ENCODE results near the gene OIP5. TPM values are rescaled to one million over a fixed set of nuclear protein-coding genes. Genes with fewer than 3 reads are reported as not detected.

Gene OIP5
- total and polyA plus RNA-seq, 2 donors (not counting 3 experiments of a cell fraction or from before 2014, with no cell fraction given) = 11.4 to 11.8 TPM

DNA sequence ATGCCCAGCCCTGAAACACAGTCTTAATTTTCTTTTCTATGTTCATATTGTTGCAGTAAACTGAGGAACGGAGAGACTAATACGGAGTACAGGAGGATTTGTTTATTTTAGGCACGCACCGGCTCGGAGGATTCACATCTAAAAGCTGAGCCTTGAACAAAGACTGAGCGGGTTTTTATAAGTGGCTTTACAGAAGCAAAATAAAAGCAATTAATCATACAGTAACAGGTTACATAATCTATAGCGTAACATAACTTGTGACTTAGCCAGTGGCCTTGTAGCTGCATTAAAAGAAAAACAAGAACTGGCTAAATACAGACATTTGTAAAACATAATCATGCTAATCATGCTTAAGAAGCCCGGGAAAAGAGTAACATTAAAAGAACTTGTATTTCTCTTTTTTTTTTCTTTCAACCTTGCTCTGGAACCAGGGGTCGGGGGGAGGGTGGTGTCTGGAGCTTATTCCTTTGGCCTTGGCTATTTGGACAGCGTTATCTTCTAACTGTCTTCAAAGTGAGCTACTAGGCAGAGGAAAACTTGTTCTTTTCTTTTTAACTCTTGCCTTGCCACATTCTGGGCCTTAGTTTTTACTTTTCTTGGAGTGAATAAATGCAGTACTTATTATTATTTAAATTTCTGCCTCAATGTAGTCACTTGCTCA, 17.8 kb upstream of the OIP5 start:
- intact Hi-C loops (cut with micrococcal nuclease) (no loop called here), dilution Hi-C loops (cut with MboI; ENCODE audit: extremely low pct_ligation_motif_present, low sequenced_read_pairs) (no loop called here)
- Histone ChIP-seq H3K27ac (ENCODE audit: insufficient read depth, low read depth, low read length) (no peak overlapping the region), H3K9ac (replicated peaks; ENCODE audit: extremely low read depth, insufficient read depth, low read length) (no peak overlapping the region), H3K36me3 (ENCODE audit: control insufficient read depth in 2 of 2, extremely low read depth in 1 of 2, insufficient read depth in 2 of 2, low read length in 2 of 2) (peaks cover 0 to 16% of the 10 kb centered on the region in 2 experiments), H3K4me3 (replicated peaks in 1 of 3; ENCODE audit: insufficient read depth in 1 of 3, low read depth in 1 of 3, low read length in 3 of 3) (no peak overlapping the region), H3K79me2 (ENCODE audit: control insufficient read depth, insufficient read depth, low read length) (peaks cover 12% of the 10 kb centered on the region), H4K20me1 (replicated peaks; ENCODE audit: control insufficient read depth, extremely low read depth, insufficient read depth, low read length) (no peaks in the 10 kb centered on the region), H3K9me3 (replicated peaks; ENCODE audit: control insufficient read depth, insufficient read depth, low read length) (no peaks in the 10 kb centered on the region), H2AFZ (ENCODE audit: low read depth, low read length) (no peak overlapping the region), H3K4me2 (ENCODE audit: insufficient read depth, low read length) (no peak overlapping the region), H3K9me1 (replicated peaks; ENCODE audit: control insufficient read depth, extremely low read depth, insufficient read depth, low read length) (no peaks in the 10 kb centered on the region), H3K27me3 (ENCODE audit: control insufficient read depth in 2 of 2, insufficient read depth in 2 of 2, low read length in 2 of 2) (no peaks in the 10 kb centered on the region), H3K4me1 (ENCODE audit: control insufficient read depth, extremely low read depth, insufficient read depth, low read length) (peaks cover 6% of the 10 kb centered on the region)
- CTCF ChIA-PET = interaction anchor here (1.5 kb wide), 1 partner anchor 12 kb away, joined by 4 read pairs; no protein-coding TSS in a partner anchor
- FAIRE-seq = no peak
- DNase-seq (ENCODE audit: low read depth, low spot score) = no peak
- no TSS peak for BruUV-seq (replicated peaks)
- POLR2A ChIA-PET = no interaction called here
- TF ChIP-seq MYC (IDR thresholded peaks at IDR 0.05; ENCODE audit: low read depth, low read length) (no peak), FOS (IDR thresholded peaks at IDR 0.05; ENCODE audit: borderline replicate concordance, insufficient read depth, low read length) (no peak), POLR2AphosphoS5 (IDR thresholded peaks at IDR 0.05; ENCODE audit: insufficient read depth, low read depth, low read length) (no peak), GATA2 (IDR thresholded peaks at IDR 0.05; ENCODE audit: insufficient read depth, insufficient read length, low read depth, low read length) (no peak), POLR2A (IDR thresholded peaks at IDR 0.05; ENCODE audit: low read depth, low read length) (no peak)
- TF ChIP-seq, protein P1, sequence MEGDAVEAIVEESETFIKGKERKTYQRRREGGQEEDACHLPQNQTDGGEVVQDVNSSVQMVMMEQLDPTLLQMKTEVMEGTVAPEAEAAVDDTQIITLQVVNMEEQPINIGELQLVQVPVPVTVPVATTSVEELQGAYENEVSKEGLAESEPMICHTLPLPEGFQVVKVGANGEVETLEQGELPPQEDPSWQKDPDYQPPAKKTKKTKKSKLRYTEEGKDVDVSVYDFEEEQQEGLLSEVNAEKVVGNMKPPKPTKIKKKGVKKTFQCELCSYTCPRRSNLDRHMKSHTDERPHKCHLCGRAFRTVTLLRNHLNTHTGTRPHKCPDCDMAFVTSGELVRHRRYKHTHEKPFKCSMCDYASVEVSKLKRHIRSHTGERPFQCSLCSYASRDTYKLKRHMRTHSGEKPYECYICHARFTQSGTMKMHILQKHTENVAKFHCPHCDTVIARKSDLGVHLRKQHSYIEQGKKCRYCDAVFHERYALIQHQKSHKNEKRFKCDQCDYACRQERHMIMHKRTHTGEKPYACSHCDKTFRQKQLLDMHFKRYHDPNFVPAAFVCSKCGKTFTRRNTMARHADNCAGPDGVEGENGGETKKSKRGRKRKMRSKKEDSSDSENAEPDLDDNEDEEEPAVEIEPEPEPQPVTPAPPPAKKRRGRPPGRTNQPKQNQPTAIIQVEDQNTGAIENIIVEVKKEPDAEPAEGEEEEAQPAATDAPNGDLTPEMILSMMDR (IDR thresholded peaks at IDR 0.05; ENCODE audit: extremely low read depth in 1 of 2, insufficient read depth in 1 of 2, low read depth in 1 of 2, low read length in 2 of 2) = no peak

All from endothelial cell of umbilical vein (primary cell).